Choroid plexus epithelial cell (primary cell): ENCODE data around the gene ADGRB3.

ENCODE experiments used
- DNase-seq: peaks from one replicate; pipeline ENCODE4 v3.0.0-alpha.2; 2010; ENCODE audit warnings: low read depth
- H3K4me3 ChIP-seq: 2 replicates; pipeline ENCODE4 v1.5.1; 2011; ENCODE audit warnings: low read depth, mild to moderate bottlenecking, control low read depth, low read length, moderate library complexity
- CTCF ChIP-seq: conservative IDR thresholded peaks from 2 replicates; pipeline ENCODE4 v1.5.1; 2011; ENCODE audit warnings: low read depth, mild to moderate bottlenecking, control low read depth, inconsistent platforms, low read length, moderate library complexity

Gene ADGRB3

GRCh38 chr6:69294407-69294806 is 659.3 kb downstream of the ADGRB3 start:
- TF ChIP-seq CTCF = no peak
- no peak overlapping the region for H3K4me3 ChIP-seq
- no peak for DNase-seq

GRCh38 chr6:69294862-69295261 is 659.8 kb downstream of the ADGRB3 start:
- no peak overlapping the region for H3K4me3 ChIP-seq
- no peak for DNase-seq
- TF ChIP-seq CTCF = no peak

- H3K4me3 ChIP-seq = no peak overlapping the region
- no peak for DNase-seq
- no peak for TF ChIP-seq CTCF
Observed at GRCh38 chr6:69303382-69303781, 668.3 kb downstream of the ADGRB3 start.

GRCh38 chr6:69305456-69305855 is 670.4 kb downstream of the ADGRB3 start:
- no peak for DNase-seq
- no peak for TF ChIP-seq CTCF
- no peak overlapping the region for H3K4me3 ChIP-seq

GRCh38 chr6:69308584-69308983 is 673.5 kb downstream of the ADGRB3 start:
- TF ChIP-seq CTCF = no peak
- DNase-seq = no peak
- H3K4me3 ChIP-seq = no peak overlapping the region

- TF ChIP-seq CTCF = no peak
- DNase-seq = no peak
- H3K4me3 ChIP-seq = no peak overlapping the region
Observed at GRCh38 chr6:69311888-69312287, 676.8 kb downstream of the ADGRB3 start.

- no peak overlapping the region for H3K4me3 ChIP-seq
- TF ChIP-seq CTCF = no peak
- no peak for DNase-seq
Observed at GRCh38 chr6:69314001-69314400, 678.9 kb downstream of the ADGRB3 start.
